ENCODE data around the gene LRRFIP1.

Gene LRRFIP1

DNA sequence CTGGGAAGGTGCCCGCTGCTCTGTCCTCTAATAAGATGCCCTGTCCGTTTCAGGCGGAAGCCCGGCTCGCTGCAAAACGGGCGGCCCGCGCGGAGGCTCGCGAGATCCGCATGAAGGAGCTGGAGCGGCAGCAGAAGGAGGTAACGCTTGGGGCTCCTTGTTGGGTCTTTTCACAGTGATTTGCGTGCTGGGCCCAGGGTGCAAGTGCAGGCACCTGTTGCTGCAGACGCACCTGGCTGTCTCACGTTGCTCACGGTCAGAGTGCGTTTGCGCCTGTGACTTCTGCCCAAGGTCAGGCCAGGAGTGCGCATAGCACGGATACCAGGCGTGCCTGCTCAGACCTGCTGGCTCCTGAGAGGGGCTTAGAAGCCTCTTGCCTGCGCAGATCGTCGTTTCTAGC, 81.1 kb downstream of the LRRFIP1 start:
- no peak for DNase-seq

GRCh38 chr2:237708961-237709360, 81.6 kb downstream of the LRRFIP1 start:
- DNase-seq: no peak

- no peak for DNase-seq
Measured at GRCh38 chr2:237711458-237712150, 84.2 kb downstream of the LRRFIP1 start.

GRCh38 chr2:237712477-237713377, 85.3 kb downstream of the LRRFIP1 start:
- no peak for DNase-seq

DNA sequence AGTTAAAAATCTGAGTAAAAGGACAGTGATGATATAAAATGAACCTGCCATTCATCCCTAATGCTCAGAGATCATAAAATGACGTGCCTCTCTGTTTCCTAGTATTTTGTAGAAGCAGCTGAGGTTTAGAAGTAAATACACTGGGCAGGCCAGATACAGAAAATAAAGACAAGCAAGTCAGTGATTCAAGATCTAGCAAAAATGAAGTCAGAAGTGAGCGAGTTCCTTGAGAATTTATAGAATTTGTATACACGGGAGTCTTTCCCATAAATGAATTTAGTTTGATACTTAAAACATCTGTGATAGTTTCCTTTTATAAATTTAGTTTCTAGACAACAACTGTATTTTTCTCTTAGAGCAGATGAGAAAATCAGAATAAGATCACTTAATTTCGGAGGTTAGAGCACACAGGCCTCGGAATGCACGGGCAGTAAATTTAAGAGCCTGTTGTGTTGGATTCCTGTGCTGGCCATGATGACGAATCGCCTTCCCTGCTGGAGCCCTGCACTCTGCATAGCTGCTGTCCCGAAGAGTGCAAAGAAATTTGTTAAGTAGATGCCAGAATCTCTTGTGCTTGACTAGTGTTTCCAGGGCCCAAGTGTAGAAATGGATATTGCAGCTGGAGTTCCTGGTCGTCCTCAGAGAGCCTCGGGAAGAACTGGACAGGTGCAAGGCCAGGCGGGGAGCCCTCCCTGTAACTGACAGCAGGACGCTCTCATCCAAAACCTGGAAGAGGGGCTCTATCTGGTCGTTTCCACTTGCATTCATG, 87.5 kb downstream of the LRRFIP1 start:
- DNase-seq: no peak

DNA sequence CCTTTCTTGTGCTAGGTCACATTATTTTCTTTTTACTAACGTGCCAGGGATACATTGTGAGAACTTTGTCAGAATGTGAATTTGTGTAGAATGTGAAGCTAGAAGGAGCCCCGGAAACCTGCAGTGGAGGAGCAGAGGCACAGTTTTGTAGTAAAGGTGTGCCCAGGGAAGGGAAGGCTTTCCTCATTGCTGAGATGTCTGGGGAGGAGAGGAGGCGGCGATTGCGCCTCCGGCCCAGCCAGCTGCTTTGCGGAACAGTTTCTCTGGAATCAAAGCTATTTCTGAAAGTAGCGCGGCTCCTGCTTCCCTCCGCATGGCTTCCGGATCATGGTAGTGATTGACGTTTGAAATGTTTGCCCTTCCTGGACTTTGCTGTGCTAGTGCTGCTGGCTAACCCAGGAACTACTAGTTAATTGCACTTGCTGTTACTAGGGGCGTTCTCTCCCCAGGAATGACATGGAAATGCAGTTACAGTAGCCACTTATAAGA, 88.1 kb downstream of the LRRFIP1 start:
- no peak for DNase-seq

- no peak for DNase-seq
Measured at GRCh38 chr2:237716011-237716410, 88.6 kb downstream of the LRRFIP1 start.

DNA sequence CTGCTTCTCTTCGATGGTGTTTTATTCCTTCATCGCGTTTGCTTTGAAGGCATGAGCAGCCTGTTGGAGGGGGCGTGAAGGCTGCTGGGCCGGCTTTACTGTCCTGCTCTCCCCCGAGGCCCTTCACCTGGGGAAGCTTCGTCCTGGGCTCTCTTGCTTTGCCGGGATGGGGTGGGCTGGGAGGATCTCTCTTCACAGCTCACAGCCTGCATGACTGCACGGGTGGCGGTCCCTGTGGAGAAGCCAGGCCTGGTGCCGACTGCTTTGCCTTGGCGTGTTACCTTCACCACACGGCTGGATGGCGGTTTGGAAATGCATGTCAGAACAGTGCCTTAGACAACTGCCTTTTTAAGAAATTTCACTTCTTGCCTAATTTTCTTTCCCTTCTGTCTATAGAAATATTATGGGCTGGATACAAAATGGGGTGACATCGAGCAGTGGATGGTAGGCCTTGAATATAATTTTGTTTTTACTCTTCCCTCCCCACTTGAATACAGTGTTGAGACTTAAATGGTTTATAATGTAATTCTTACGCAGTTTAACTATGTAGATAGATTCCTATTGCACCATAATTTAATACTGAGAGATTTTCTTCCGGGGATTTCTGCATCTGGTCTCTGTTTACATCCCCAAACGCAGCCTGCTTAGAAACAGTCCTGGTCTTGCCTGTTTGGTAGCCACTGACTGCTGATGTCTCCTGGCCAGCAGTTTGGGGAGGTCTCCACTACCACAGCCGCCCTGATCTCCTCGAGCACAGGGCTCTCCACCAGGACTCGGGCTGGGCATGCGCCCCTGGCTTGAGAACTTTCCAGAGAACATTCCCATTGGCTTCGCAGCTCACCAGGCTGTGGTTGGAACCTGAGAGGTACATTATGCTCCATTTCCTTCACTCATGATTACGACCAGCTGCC, 90.2 kb downstream of the LRRFIP1 start:
- DNase-seq: no peak

- DNase-seq: no peak
Measured at GRCh38 chr2:237718277-237718634, 90.9 kb downstream of the LRRFIP1 start.

DNA sequence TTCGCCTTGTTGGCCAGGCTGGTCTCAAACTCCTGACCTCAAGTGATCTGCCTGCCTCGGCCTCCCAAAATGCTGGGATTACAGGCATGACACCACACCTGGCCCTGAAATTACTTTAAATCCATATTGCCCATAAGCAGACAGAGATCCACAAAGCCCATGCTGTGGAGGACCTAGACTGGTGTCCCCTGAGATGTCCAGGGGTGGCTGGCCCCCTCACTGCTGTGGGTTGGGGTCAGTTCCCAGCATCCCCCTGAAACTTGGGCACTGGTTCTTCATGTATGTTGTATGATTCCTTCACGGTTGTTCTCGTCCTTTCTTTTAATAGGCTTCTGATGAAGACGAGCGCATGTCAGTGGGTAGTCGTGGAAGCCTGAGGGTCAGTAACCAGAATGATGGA, 93.1 kb downstream of the LRRFIP1 start:
- no peak for DNase-seq

DNA sequence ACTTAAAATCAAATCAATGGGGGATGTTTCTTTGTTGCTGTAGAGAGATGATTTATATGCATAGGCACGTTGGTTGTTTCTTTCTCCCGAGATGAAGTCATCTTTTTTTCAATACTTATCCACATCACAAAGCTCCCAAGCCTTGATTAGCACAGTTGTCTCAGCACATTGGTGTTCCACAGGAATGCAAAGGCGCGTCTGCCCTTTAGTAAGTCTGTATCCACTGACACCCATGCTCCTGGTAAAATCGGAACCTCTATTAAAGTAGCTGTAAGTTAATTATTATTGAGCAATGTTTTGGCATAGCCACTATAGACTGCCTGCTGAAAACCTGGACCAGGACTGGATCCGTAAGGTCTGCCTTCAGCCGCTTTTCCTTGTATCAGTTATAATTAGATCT, 93.6 kb downstream of the LRRFIP1 start:
- no peak for DNase-seq

DNA sequence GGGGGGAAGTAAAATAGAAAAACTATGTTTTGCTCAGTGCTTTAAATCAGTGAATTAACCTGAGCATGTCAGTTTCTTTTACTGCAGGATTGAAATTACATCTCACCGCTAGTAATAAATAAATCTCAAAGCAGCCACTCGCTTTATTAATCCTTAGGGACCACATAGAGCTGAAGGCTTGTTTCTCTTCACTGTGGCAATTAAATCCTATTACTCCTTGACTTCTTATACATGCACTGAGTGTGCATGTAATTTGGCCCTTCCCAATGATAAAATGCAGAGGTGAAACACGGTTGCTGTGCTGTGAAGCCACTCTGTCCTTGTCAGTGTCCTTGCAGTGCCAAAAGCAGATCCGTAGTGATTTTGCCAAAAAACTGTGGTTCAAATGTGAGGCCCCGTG, 94.1 kb downstream of the LRRFIP1 start:
- no peak for DNase-seq

GRCh38 chr2:237722616-237723015, 95.2 kb downstream of the LRRFIP1 start:
- no peak for DNase-seq

DNA sequence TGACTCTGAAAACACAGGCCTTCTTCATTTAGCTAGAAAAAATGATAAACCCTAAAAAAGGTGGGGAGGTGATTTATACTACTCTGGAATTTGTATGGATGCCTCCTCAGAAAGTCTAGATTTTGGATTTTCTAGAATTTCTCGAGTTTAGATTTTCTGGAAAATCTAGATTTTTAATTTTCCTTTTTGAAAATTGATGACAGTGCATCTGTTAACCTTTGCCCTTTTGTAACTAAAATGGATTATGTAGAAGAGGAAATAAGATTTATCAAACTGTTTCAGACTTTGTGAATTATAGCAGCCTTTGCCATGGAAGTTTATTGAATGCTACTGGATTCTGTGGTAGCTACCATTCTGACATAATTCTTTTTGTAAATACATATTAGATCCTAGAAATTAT, 95.6 kb downstream of the LRRFIP1 start:
- DNase-seq: no peak

DNA sequence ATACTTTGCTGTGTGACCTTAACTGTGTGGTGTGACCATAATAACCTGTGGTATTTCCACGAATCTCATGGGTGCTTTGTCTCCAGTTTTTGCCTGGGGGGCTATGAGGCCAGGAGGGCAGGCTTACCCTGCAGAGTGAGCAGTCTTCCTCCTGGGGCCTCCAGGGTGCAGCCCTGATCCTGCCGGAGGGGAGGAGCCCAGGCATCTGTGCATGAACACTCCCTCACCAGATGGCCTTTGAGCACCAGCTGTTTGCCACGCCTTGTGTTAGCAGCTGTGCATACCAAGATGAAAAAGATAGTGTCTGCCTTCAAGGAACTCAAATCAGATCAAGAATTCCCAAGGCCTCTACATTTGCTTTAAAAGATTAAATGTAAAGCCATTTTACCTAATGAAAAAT, 96.2 kb downstream of the LRRFIP1 start:
- no peak for DNase-seq

DNA sequence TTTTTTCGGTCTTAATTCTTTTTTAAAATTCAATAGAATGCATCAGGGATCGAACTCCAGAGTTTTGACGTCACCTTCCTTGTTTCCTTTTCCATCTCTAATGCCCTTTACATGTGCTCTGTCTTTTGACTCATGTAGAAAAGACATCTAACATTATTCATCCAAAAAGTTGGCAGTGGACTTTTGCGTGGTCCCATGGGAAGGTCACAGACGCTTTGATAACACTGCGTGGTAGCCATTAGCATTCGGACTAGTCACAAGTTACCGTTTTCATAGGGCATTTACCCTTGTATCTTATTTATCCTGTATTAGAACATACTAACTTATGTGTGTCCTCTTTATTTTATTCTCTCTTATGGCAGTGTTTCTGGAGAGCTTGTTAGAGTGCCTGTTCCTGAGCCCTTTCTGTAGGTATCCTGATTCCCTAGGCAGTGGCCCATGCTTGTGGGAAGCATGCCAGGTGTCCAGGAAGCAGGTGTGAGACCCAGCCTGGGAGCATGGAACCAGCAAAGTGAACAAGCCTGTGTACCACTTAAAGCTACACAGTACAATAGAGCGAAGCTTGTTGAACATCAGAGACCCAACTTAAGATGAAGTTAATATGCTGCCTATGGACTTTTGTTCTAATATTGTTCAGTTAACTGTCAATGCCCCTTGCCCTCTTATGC, 97.6 kb downstream of the LRRFIP1 start:
- no peak for DNase-seq

- DNase-seq: no peak
Measured at GRCh38 chr2:237725661-237726060, 98.3 kb downstream of the LRRFIP1 start.

DNA sequence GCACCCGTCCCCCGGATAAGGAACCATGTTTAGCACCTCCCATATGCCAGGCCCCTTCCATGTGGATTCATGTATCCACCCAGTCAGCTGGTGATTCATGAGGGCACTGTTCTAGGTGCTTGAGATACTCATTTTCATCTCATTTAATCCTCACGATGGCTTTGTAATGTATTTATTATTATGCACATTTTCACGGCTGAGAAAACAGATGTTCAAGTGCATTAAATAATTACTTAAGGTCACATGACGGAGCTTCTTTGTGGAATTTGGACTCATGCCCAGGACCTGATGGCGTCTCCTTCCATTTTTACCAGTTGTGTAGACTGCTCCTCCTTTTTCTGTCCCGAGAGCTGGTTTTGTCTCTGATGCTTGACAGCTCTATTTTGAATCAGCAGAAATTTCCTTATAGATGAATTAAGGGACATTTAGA, 99.0 kb downstream of the LRRFIP1 start:
- no peak for DNase-seq

DNA sequence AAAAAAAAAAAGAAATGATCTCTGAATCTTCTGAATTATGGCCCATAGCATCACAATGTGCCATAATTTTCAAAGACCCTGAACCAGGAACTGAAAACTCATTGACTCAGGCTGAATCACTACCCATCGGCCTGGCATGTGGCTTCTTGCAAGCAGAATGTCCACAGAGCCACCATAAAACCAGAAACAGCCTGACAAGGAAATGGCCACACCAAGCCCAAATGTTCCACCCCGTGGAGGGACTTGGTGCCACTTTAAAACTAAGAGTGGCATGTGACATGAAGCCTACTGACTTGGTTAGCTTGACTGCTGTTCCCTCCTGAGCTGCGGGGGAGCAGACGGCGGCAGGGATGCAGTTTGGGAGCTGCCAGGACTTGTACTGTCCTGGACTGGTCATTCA, 100.0 kb downstream of the LRRFIP1 start:
- DNase-seq: no peak

- DNase-seq: no peak
Measured at GRCh38 chr2:237729681-237730475, 102.5 kb downstream of the LRRFIP1 start.

- DNase-seq: peak; percentile 38
Measured at GRCh38 chr2:237731663-237732062, 104.3 kb downstream of the LRRFIP1 start.
